ENCODE data around the gene ALKBH6. TPM values are rescaled to one million over a fixed set of nuclear protein-coding genes. Genes with fewer than 3 reads are reported as not detected.
A peak's percentile ranks its signal among the peaks of the same experiment; 100 is the strongest.

Gene ALKBH6
- total RNA-seq, 2 donors from 2014 or later, result 36.3 to 38.7 TPM

DNA sequence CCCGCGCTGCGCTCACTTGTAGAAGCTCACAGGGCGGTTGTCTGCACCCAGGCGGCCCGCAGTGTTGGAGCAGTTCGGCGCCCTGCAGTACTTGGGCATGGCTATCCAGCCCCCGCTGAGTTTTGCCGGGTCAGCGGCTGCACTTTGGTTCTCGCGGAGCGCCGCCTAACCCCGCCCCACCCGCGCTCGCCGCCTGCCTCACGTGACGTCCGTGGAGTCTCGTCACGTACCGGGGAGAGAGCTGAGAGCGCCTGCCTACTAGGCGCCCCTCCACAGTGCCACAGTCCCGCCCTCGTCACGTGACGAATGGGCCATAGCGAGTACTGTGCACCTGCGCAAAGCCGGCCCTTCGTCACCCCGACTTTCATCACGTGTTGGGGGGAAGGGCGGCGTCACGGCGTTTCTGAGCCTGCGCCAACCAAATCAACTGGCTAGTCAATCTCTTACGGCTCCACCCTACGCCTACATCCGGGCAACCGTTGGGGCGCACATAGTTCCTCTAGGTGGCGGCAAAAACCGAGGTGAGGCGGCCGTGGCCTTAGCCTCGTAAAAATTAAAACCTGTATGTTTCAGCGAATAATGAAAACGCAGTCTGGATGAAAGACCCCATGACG lies 40.2 kb upstream of the ALKBH6 start, which contains the start of gene THAP8:
TSS of gene THAP8 (minus strand) at position 167 of the 614 bp plus-strand sequence. CDS start at position 99, 68 bp downstream.
- peak within 1 kb of the TSS; percentile 90 for H3K4me3 ChIP-seq (ENCODE audit: low read length)
- peaks cover 2% of the 10 kb centered on the region for H3K27me3 Mint-ChIP-seq (ENCODE audit: insufficient read depth)
- H3K27me3 ChIP-seq (ENCODE audit: control insufficient read depth, insufficient read depth, low read length, poor library complexity, severe bottlenecking), result no peaks in the 10 kb centered on the region
- H3K36me3 ChIP-seq (ENCODE audit: control insufficient read depth, insufficient read depth, low read length), result no peaks in the 10 kb centered on the region
- H3K36me3 Mint-ChIP-seq (ENCODE audit: low read depth), result peaks cover 12% of the 10 kb centered on the region
- H3K27ac Mint-ChIP-seq, result peak within 1 kb of the TSS; percentile 99
- DNase-seq, result peak; percentile 99
- TF ChIP-seq, protein P1, sequence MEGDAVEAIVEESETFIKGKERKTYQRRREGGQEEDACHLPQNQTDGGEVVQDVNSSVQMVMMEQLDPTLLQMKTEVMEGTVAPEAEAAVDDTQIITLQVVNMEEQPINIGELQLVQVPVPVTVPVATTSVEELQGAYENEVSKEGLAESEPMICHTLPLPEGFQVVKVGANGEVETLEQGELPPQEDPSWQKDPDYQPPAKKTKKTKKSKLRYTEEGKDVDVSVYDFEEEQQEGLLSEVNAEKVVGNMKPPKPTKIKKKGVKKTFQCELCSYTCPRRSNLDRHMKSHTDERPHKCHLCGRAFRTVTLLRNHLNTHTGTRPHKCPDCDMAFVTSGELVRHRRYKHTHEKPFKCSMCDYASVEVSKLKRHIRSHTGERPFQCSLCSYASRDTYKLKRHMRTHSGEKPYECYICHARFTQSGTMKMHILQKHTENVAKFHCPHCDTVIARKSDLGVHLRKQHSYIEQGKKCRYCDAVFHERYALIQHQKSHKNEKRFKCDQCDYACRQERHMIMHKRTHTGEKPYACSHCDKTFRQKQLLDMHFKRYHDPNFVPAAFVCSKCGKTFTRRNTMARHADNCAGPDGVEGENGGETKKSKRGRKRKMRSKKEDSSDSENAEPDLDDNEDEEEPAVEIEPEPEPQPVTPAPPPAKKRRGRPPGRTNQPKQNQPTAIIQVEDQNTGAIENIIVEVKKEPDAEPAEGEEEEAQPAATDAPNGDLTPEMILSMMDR (conservative IDR thresholded peaks at IDR 0.05), result peak; percentile 70
- peak within 1 kb of the TSS; percentile 83 for H3K4me3 Mint-ChIP-seq
- peaks cover 28% of the 10 kb centered on the region for H3K4me1 Mint-ChIP-seq
- WGBS, 2 experiments (ENCODE audit: insufficient coverage in 1 of 2, insufficient read length in 1 of 2), result 0% methylated on average over 23 to 56 of the region's 56 CpGs
- H3K9ac ChIP-seq (ENCODE audit: extremely low read depth, low read length, poor library complexity, severe bottlenecking), result peak within 1 kb of the TSS; percentile 74
- peaks cover 3% of the 10 kb centered on the region for H3K4me1 ChIP-seq (ENCODE audit: control insufficient read depth, insufficient read depth, low read length)
- no peaks in the 10 kb centered on the region for H3K9me3 Mint-ChIP-seq
- H3K9me3 ChIP-seq (ENCODE audit: control insufficient read depth, low read length), result no peaks in the 10 kb centered on the region
- peak within 1 kb of the TSS; percentile 96 for H3K27ac ChIP-seq (ENCODE audit: low read depth, low read length)

DNA sequence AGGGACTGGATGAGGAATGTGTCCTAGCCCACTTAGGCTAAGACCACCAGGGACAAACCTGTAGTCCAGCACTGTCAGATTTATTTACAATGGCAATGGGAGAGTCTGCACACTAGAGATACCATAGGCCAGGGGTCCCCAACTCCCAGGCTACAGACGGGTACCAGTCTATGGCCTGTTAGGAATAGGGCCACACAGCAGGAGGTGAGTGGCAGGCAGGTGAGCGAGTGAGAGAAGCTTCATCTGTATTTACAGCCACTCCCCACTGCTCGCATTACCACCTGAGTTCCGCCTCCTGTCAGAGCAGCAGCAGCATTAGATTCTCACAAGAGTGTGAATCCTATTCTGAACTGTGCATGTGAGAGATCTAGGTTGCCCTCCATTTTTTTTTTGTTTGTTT lies 37.6 kb upstream of the ALKBH6 start:
- Histone ChIP-seq H3K4me3 (ENCODE audit: low read length) (no peak overlapping the region), H3K9me3 (ENCODE audit: control insufficient read depth, low read length) (no peaks in the 10 kb centered on the region), H3K4me1 (ENCODE audit: control insufficient read depth, insufficient read depth, low read length) (peaks cover 3% of the 10 kb centered on the region), H3K27ac (ENCODE audit: low read depth, low read length) (no peak overlapping the region), H3K36me3 (ENCODE audit: control insufficient read depth, insufficient read depth, low read length) (no peaks in the 10 kb centered on the region), H3K27me3 (ENCODE audit: control insufficient read depth, insufficient read depth, low read length, poor library complexity, severe bottlenecking) (no peaks in the 10 kb centered on the region), H3K9ac (ENCODE audit: extremely low read depth, low read length, poor library complexity, severe bottlenecking) (no peak overlapping the region)
- Mint-ChIP-seq H3K36me3 (ENCODE audit: low read depth) (peaks cover 2% of the 10 kb centered on the region), H3K4me3 (no peak overlapping the region), H3K27ac (peak overlapping the region; percentile 26), H3K27me3 (ENCODE audit: insufficient read depth) (peaks cover 2% of the 10 kb centered on the region), H3K9me3 (no peaks in the 10 kb centered on the region), H3K4me1 (peaks cover 23% of the 10 kb centered on the region)
- TF ChIP-seq, protein P1 (conservative IDR thresholded peaks at IDR 0.05), result peak; percentile 3
- WGBS, 2 experiments (ENCODE audit: insufficient coverage in 1 of 2, insufficient read length in 1 of 2), result 73 to 75% methylated on average over 4 of the region's 4 CpGs
- peak; percentile 80 for DNase-seq

DNA sequence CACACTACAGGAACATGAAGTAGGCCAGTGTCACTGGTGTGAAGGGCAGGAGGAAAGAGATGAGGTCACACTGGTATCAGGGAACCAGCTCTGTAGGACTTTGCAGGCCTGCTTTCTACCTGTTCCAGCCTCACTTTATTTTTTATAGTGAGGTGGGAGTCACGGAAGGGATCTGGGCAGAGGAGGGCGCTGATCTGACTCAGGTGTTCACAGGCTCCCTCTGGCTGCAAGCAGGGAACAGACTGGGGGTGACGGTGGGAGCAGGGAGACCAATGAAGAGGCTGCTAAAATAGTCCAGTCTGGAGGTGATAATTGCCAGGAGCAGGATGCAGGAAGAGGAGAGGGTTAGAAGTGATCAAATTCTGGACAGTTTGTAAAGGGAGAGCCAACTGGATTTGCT lies 37.2 kb upstream of the ALKBH6 start:
- Mint-ChIP-seq H3K36me3 (ENCODE audit: low read depth) (peaks cover 4% of the 10 kb centered on the region), H3K27ac (peak overlapping the region; percentile 26), H3K9me3 (no peaks in the 10 kb centered on the region), H3K4me1 (peaks cover 21% of the 10 kb centered on the region), H3K4me3 (no peak overlapping the region), H3K27me3 (ENCODE audit: insufficient read depth) (peaks cover 2% of the 10 kb centered on the region)
- 17 to 26% methylated on average over 3 of the region's 3 CpGs for WGBS, 2 experiments (ENCODE audit: insufficient coverage in 1 of 2, insufficient read length in 1 of 2)
- no peaks in the 10 kb centered on the region for H3K9me3 ChIP-seq (ENCODE audit: control insufficient read depth, low read length)
- H3K4me3 ChIP-seq (ENCODE audit: low read length), result no peak overlapping the region
- no peak overlapping the region for H3K27ac ChIP-seq (ENCODE audit: low read depth, low read length)
- H3K36me3 ChIP-seq (ENCODE audit: control insufficient read depth, insufficient read depth, low read length), result no peaks in the 10 kb centered on the region
- peaks cover 3% of the 10 kb centered on the region for H3K4me1 ChIP-seq (ENCODE audit: control insufficient read depth, insufficient read depth, low read length)
- H3K27me3 ChIP-seq (ENCODE audit: control insufficient read depth, insufficient read depth, low read length, poor library complexity, severe bottlenecking), result no peaks in the 10 kb centered on the region
- TF ChIP-seq, protein P1 (conservative IDR thresholded peaks at IDR 0.05), result peak; percentile 82
- DNase-seq, result peak; percentile 89
- H3K9ac ChIP-seq (ENCODE audit: extremely low read depth, low read length, poor library complexity, severe bottlenecking), result no peak overlapping the region
